ENCODE results near the gene PKNOX1. TPM values are rescaled to one million over a fixed set of nuclear protein-coding genes. Genes with fewer than 3 reads are reported as not detected.
"Not testable (repeated sequence)": the region's sequence is repeated elsewhere in the genome, so short reads cannot be mapped to it uniquely, and the experiment has no call there.

Gene PKNOX1
- total RNA-seq, 1 donor from 2014 or later: 17.5 TPM

- no peak for DNase-seq (ENCODE audit: low read depth)
- TF ChIP-seq CTCF (conservative IDR thresholded peaks at IDR 0.05; ENCODE audit: low read depth, low read length): no peak
- H3K4me3 ChIP-seq (ENCODE audit: low read depth, low read length): no peak overlapping the region
Measured at GRCh38 chr21:43001316-43001715, 27.0 kb downstream of the PKNOX1 start.

DNA sequence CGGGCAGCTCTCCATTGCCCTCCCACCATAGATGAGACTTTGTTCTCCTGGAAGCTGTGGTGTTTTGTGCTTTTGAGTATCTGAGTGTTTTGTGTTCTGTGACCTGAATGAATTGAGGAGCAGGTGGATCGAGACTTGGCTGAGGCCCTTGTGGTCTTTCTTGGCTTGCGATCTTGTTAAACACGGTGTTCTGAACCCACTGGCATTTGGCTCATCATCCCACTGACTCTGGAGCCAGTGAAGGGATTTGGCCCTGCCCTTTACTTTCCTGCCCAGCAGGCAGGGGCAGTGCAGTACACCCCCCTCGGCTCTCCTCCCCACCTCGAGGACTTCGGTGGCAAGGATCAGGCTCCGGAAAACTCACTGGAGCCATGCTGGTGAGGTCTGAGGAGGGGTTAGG lies 30.6 kb downstream of the PKNOX1 start:
- no peak for DNase-seq (ENCODE audit: low read depth)
- H3K4me3 ChIP-seq (ENCODE audit: low read depth, low read length): no peak overlapping the region
- TF ChIP-seq CTCF (conservative IDR thresholded peaks at IDR 0.05; ENCODE audit: low read depth, low read length): no peak

DNA sequence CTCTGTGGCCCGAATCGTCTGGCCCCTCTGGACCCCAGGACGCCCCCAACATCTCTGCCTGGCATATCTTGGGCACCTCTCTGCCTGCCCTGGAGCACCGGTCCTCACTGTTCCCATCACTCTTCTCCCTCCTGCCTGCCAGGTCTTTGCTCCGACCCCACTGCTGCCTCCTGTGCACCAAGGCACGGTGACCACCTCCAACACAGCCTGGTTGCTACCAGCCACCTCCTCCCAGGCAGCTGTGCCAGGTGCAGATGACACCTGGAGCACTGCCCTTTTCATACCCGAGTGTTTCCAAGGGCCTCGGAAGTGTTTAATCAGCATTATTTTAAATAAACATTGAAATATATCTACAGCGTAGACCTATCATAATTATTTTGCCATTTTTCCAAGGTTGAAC lies 31.3 kb downstream of the PKNOX1 start:
- H3K4me3 ChIP-seq (ENCODE audit: low read depth, low read length): no peak overlapping the region
- DNase-seq (ENCODE audit: low read depth): no peak
- no peak for TF ChIP-seq CTCF (conservative IDR thresholded peaks at IDR 0.05; ENCODE audit: low read depth, low read length)

DNA sequence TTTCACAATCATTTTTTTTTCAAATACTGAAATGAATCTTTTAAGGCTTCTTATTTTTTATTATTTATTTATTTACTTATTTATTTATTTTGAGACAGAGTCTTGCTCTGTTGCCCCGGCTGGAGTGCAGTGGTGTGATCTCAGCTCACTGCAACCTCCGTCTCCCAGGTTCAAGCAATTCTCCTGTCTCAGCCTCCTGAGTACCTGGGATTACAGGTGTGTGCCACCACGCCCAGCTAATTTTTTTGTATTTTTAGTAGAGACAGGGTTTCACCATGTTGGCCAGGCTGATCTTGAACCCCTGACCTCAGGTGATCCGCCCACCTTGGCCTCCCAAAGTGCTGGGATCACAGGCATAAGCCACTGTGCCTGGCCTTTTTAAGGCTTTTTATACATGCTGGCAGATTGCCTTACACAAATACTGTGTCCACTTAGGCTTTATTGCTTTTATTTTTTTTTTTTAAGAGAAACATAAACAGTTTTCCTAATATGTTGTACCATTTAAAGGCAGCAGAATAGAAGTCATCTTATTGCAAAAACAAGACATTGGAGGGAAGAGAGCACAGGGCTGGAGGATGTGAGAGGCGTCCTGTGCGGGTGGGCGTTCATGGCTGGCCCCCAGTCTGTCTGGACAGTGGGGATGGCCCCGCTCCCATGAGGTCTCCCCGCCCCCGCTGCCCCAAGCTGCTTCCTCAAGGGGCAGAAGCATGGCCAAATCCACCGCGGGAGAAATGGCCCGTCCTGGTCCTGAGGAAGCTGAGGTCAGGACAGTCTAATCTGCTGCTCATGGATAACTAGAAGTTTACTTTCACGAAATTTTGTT lies 31.9 kb downstream of the PKNOX1 start:
- H3K4me3 ChIP-seq (ENCODE audit: low read depth, low read length); DNase-seq (ENCODE audit: low read depth): not testable (repeated sequence)

- no peak for TF ChIP-seq CTCF (conservative IDR thresholded peaks at IDR 0.05; ENCODE audit: low read depth, low read length)
- no peak overlapping the region for H3K4me3 ChIP-seq (ENCODE audit: low read depth, low read length)
- no peak for DNase-seq (ENCODE audit: low read depth)
Measured at GRCh38 chr21:43006874-43007208, 32.5 kb downstream of the PKNOX1 start.

DNA sequence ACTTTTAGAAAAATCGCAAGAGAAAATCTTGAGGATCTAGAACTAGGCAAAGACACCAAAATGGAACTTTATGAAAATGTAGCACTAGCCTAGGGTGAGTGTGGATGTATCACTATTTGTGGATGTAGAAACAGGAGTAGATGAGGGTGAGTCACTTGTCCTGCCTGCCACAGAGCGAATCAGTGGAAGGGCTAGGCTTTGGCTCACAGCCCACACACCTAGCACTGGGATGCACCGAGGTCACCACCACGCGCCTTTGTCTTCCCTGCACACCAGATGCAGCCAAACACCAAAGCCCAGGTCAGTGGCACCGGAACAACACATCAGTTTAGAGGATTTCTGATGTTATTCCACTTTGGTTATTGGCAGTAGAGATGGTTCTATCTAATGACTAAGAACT lies 38.2 kb downstream of the PKNOX1 start:
- DNase-seq (ENCODE audit: low read depth): no peak

DNA sequence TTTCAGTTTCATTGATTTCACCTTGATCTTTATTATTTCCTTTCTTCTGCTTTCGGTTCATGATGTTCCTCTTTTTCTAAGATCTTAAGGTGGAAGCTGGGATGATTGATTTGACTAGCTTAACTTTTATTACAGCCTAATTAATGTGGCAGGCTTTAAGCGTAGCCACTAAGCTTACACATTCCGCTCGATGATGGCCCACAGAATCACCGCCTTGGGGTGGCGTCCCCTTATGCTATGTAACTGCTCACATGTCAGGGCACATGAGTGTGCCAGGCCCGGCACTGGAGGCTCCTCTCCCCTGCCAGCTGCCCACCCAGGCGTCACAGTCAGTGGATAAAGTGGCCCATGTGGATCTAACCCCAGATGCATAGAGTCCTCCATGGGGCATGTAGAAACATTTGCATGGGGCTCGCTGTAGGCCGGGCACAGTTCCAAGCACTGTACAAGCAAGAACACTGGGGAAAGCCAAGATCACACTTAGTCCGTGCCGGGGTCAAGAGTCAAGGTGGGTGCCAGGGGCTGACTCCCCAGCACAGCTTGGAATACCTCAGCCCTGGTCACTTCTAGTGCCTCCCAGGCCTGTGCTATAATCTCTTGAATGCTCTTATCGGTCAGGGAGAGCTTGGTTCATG lies 41.7 kb downstream of the PKNOX1 start:
- H3K4me3 ChIP-seq (ENCODE audit: low read depth, low read length): no peak overlapping the region
- no peak for DNase-seq (ENCODE audit: low read depth)
- TF ChIP-seq CTCF (conservative IDR thresholded peaks at IDR 0.05; ENCODE audit: low read depth, low read length): no peak

More for the DNA sequence above, 38.2 kb downstream of the PKNOX1 start:
- no peak for TF ChIP-seq CTCF (conservative IDR thresholded peaks at IDR 0.05; ENCODE audit: low read depth, low read length)
- no peak overlapping the region for H3K4me3 ChIP-seq (ENCODE audit: low read depth, low read length)
